Keratinocyte (primary cell): Measurements from ENCODE around the gene TMEM218. TPM values are rescaled to one million over a fixed set of nuclear protein-coding genes. Genes with fewer than 3 reads are reported as not detected.

Experiments
- DNase-seq: peaks from one replicate; pipeline ENCODE4 v3.0.0-alpha.2; 2011; ENCODE audit warnings: low read depth, missing footprints, low spot score
- FAIRE-seq: peaks from 2 replicates; lab custom pipeline; 2011; peaks lifted over from hg19 to GRCh38; lab: Jason Lieb, UNC
- H2AFZ ChIP-seq: 2 replicates; pipeline ENCODE4 v1.6.0; 2012; ENCODE audit warnings: low read length, control low read depth, inconsistent platforms; ENCODE audit not compliant: control insufficient read depth
- H3K27ac ChIP-seq: 2 replicates; pipeline ENCODE4 v1.5.1; 2011; ENCODE audit warnings: low read length; ENCODE audit not compliant: control insufficient read depth, insufficient read depth
- H3K27me3 ChIP-seq: 3 replicates; pipeline ENCODE4 v1.6.0; 2011; ENCODE audit warnings: low read length; ENCODE audit not compliant: control insufficient read depth, insufficient read depth; ENCODE audit errors: extremely low read depth
- H3K36me3 ChIP-seq, 2 experiments: 2 replicates in 1 of 2; 3 replicates in 1 of 2; pipeline ENCODE4 v1.5.1; 2011; ENCODE audit warnings: low read length in 2 of 2, mild to moderate bottlenecking in 1 of 2; ENCODE audit not compliant: control insufficient read depth in 2 of 2, insufficient read depth in 2 of 2; ENCODE audit errors: extremely low read depth in 1 of 2
- H3K4me1 ChIP-seq: 3 replicates; pipeline ENCODE4 v1.5.1; 2011; ENCODE audit warnings: low read length; ENCODE audit not compliant: control insufficient read depth, insufficient read depth; ENCODE audit errors: extremely low read depth
- H3K4me2 ChIP-seq: 3 replicates; pipeline ENCODE4 v1.6.0; 2011; ENCODE audit warnings: low read depth, low read length; ENCODE audit not compliant: control insufficient read depth, insufficient read depth; ENCODE audit errors: extremely low read depth
- H3K4me3 ChIP-seq, 3 experiments: fragments of 200-600 bp in 1 of 3; sonication (generic) in 1 of 3; 2 replicates in 2 of 3; 3 replicates in 1 of 3; pipeline ENCODE4 v1.5.1; 2011 to 2016; ENCODE audit warnings: low read length in 3 of 3, mild to moderate bottlenecking in 3 of 3, control low read depth in 2 of 3, inconsistent platforms in 1 of 3, low read depth in 1 of 3, mixed read lengths in 1 of 3, mixed run types in 1 of 3, moderate library complexity in 1 of 3; ENCODE audit not compliant: control insufficient read depth in 2 of 3, insufficient read depth in 2 of 3; ENCODE audit errors: extremely low read depth in 1 of 3
- H3K79me2 ChIP-seq: 2 replicates; pipeline ENCODE4 v1.6.0; 2012; ENCODE audit warnings: low read length; ENCODE audit not compliant: control insufficient read depth, insufficient read depth
- H3K9ac ChIP-seq: 3 replicates; pipeline ENCODE4 v1.6.0; 2011; ENCODE audit warnings: low read length; ENCODE audit not compliant: control insufficient read depth, insufficient read depth; ENCODE audit errors: extremely low read depth
- H3K9me1 ChIP-seq: 3 replicates; pipeline ENCODE4 v1.6.0; 2011; ENCODE audit warnings: low read length; ENCODE audit not compliant: control insufficient read depth, insufficient read depth; ENCODE audit errors: extremely low read depth
- H3K9me3 ChIP-seq: 2 replicates; pipeline ENCODE4 v1.5.1; 2012; ENCODE audit warnings: low read depth, low read length; ENCODE audit not compliant: control insufficient read depth
- H4K20me1 ChIP-seq: 3 replicates; pipeline ENCODE4 v1.6.0; 2011; ENCODE audit warnings: low read length; ENCODE audit not compliant: control insufficient read depth, insufficient read depth; ENCODE audit errors: extremely low read depth
- EZH2 ChIP-seq: IDR thresholded peaks from one replicate; pipeline ENCODE4 v1.6.1; 2012; ENCODE audit warnings: inconsistent platforms, mild to moderate bottlenecking, low read length, moderate library complexity
- dilution Hi-C: fragments of 300-500 bp; cut with MboI; formaldehyde crosslinking; loops from one replicate; pipeline ENCODE4 v1.7.0; 2020; ENCODE audit warnings: low sequenced_read_pairs; ENCODE audit not compliant: extremely low pct_ligation_motif_present
- polyA plus RNA-seq, 5 experiments: library from polyadenylated mRNA; depleted of rRNA in 3 of 5; stranded (reverse) in 3 of 5; stranded (forward) in 1 of 5; unstranded in 1 of 5; fragments of >200 nt; gene quantifications; 1 replicate in 1 of 5; 2 replicates in 3 of 5; 3 replicates in 1 of 5; pipeline versions ENCODE4 v1.2.1 to v1.2.3, GENCODE V29; 2011 to 2012; ENCODE audit warnings: missing spikeins in 2 of 5, low read depth in 1 of 5, low replicate concordance in 1 of 5
- TF ChIP-seq, protein P1 (sequence below), 3 experiments: IDR thresholded peaks in 1 of 3; conservative IDR thresholded peaks in 1 of 3; optimal IDR thresholded peaks in 1 of 3; 2 replicates in 2 of 3; 3 replicates in 1 of 3; pipeline versions ENCODE3 to v1.5.1; 2011; ENCODE audit warnings: low read length in 3 of 3, mild to moderate bottlenecking in 3 of 3, moderate library complexity in 2 of 3, control low read depth in 1 of 3, inconsistent platforms in 1 of 3; ENCODE audit not compliant: insufficient read depth in 2 of 3; ENCODE audit errors: extremely low read depth in 1 of 3

TMEM218 gene
- polyA plus RNA-seq, 1 donor (not counting 4 experiments of a cell fraction or from before 2014, with no cell fraction given) = 34.2 TPM

DNA sequence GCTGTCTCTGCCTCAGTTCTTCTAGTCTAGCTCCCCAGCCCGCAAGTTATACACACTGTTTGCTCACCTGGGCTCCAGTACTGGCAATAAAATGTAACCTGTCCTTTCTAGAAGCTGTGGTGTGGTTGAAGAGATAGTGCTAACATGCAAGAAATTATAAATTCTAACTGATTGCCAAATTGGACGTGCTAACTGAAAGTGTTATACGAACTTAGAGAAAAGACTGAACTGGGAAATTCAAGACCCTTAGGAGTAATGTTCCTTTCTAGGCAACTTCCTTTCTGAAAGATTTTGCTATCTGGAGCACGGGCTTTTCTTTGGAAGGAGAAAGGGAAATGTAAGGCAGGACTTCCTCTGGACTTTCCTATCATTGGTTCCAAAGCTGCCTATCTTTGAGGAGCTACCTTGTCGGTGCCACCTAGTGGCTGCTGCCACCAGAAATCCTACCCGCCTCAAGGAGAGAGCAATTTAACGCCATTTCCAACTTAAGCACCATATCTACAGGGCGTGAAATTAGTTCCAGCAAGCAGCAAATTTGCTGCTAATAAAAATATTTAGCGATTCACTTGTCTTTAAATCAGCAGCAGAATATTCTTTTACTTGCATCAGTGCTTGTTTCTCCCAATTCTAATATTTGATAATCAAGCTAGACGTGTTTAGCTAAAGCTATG is 12.7 kb upstream of the TMEM218 start:
- peak overlapping the region; percentile 61 for H3K4me2 ChIP-seq
- dilution Hi-C loops = no loop called here
- H3K9me1 ChIP-seq = no peaks in the 10 kb centered on the region
- TF ChIP-seq EZH2 = no peak
- TF ChIP-seq, protein P1, sequence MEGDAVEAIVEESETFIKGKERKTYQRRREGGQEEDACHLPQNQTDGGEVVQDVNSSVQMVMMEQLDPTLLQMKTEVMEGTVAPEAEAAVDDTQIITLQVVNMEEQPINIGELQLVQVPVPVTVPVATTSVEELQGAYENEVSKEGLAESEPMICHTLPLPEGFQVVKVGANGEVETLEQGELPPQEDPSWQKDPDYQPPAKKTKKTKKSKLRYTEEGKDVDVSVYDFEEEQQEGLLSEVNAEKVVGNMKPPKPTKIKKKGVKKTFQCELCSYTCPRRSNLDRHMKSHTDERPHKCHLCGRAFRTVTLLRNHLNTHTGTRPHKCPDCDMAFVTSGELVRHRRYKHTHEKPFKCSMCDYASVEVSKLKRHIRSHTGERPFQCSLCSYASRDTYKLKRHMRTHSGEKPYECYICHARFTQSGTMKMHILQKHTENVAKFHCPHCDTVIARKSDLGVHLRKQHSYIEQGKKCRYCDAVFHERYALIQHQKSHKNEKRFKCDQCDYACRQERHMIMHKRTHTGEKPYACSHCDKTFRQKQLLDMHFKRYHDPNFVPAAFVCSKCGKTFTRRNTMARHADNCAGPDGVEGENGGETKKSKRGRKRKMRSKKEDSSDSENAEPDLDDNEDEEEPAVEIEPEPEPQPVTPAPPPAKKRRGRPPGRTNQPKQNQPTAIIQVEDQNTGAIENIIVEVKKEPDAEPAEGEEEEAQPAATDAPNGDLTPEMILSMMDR (optimal IDR thresholded peaks at IDR 0.05 in 1 of 3, IDR thresholded peaks at IDR 0.05 in 1 of 3, conservative IDR thresholded peaks at IDR 0.05 in 1 of 3; ENCODE audit: extremely low read depth in 1 of 3, insufficient read depth in 2 of 3, low read length in 3 of 3) = peak; percentile 63 to 75 (median 69)
- H3K27ac ChIP-seq = no peak overlapping the region
- no peaks in the 10 kb centered on the region for H3K36me3 ChIP-seq
- H3K27me3 ChIP-seq = no peaks in the 10 kb centered on the region
- no peaks in the 10 kb centered on the region for H3K79me2 ChIP-seq
- H3K4me3 ChIP-seq = peak overlapping the region in 1 of 3 experiments; percentile 7
- H3K4me1 ChIP-seq = peaks cover 3% of the 10 kb centered on the region
- DNase-seq (peak; percentile 21), FAIRE-seq (peak; percentile 34)
- no peak overlapping the region for H3K9ac ChIP-seq
- no peaks in the 10 kb centered on the region for H4K20me1 ChIP-seq
- H3K9me3 ChIP-seq = no peaks in the 10 kb centered on the region
- H2AFZ ChIP-seq = peak overlapping the region; percentile 85

DNA sequence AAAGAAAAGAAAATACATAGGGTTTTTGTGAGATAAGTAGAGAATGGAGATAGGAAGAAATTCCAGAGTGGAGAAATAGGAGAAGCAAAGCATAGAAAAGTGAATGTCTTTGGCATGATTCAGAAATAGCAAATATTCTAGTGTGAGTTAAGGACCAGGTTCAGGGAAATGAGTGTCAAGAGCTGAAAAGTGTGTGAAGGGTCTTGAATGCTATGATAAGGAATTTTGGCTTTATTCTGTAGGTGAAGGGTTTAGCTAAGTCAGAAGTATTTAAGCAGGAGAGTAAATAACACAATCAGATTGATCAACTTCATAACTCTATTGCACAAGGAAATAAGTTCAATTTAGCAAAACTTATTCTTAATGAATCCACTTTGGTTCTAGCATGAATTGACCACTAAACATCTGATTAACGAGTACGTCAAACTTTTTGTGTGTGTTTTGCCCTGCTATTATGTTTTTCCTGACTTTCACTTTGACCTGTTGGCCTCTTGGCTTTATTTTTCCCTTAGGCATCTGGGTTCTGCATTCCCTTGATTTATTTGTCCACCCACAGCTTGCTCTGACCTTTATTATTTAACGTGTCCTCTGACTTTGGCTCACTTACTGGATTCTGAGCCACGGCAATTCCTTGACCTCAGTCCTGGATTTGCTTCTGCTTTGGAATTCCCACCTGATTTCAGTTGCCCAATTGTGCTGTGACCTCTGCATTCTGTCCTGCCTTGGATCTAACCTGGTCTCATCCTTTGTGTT is 11.9 kb upstream of the TMEM218 start:
- Histone ChIP-seq H3K4me3 (no peak overlapping the region), H3K9me3 (no peaks in the 10 kb centered on the region), H3K27ac (no peak overlapping the region), H2AFZ (peak overlapping the region; percentile 85), H3K79me2 (no peaks in the 10 kb centered on the region), H3K4me2 (peak overlapping the region; percentile 61), H3K9ac (no peak overlapping the region), H3K4me1 (peaks cover 3% of the 10 kb centered on the region), H3K9me1 (no peaks in the 10 kb centered on the region), H3K27me3 (no peaks in the 10 kb centered on the region), H3K36me3 (no peaks in the 10 kb centered on the region), H4K20me1 (no peaks in the 10 kb centered on the region)
- DNase-seq = no peak
- no peak for TF ChIP-seq EZH2
- TF ChIP-seq, protein P1 (optimal IDR thresholded peaks at IDR 0.05 in 1 of 3, IDR thresholded peaks at IDR 0.05 in 1 of 3, conservative IDR thresholded peaks at IDR 0.05 in 1 of 3; ENCODE audit: extremely low read depth in 1 of 3, insufficient read depth in 2 of 3, low read length in 3 of 3) = no peak
- FAIRE-seq = no peak
- dilution Hi-C loops = no loop called here
